GM21390 (cell line): ENCODE measurements around the gene CYBA.

Experiments used
- ATAC-seq: cut with Tn5 transposase; IDR thresholded peaks from one replicate; pipeline ENCODE4 v1.9.1; 2021; ENCODE audit not compliant: unreplicated experiment

CYBA gene

DNA sequence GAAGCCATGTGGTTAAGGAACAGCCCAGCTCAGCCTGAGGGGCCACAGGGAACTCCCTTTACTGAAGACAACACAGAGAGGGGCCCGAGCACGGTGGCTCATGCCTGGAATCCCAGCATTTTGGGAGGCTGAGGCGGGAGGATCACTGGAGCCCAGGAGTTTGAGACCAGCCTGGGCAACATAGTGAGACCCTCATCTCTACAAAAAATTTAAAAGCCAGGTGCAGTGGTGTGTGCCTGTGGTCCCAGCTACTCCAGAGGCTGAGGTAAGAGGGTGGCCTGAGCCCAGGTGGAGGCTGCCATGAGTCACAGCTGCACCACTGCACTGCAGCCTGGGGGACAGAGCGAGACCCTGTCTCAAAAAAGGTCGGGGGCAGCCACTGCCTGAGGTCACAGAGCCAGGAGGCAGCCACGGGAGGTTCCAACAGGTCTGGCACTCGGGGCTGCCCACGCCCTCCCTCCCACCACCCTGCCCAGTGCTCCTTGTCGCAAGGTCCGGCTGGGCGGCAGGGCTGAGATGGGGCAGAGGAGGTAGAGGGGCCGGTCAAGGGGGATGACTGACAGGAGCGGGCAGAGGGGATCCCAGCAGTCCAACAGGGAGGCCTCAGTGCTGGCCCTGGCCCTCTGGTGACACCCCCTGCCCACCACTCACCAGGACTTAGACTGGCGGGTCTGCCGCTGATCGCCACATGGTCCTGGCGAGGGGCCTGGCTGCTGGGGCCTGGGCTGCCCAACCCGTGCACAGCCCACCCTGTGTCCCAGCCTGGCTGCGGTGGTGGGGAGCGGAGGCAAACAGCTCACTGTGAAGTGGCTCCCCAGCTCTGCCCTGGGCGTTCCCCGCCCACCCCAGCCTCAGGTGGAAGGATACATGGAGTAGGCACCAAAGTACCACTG lies 3.4 kb downstream of the CYBA start:
- no peak for ATAC-seq

DNA sequence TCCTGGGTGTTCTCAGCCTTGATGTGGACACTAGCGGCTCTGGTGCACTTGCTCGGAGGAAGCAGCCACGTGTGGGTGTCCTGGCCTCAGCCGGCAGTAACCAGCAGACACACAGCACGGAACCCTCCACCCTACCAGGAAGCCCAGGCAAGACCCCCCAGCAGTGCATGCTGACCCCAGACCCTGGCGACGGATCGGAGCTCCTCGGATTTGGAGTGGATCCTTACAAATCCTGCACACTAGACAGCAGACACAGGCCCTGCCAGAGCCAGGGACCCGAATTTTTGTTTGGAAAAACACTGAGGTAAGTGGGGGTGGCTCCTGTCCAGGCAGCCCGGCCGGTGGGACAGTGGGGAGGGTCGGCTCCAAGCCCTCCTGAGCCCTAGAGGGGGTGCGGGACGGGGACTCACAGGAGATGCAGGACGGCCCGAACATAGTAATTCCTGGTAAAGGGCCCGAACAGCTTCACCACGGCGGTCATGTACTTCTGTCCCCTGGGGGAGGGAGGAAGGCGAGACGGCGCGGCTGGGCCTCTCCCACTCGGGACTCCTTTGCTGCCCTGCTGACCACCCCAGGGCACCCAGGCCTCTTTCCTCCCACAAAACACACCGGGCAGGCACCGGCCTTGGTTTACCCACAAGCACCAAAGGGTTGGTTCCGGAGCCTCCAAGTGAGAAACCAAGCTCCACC lies 4.4 kb downstream of the CYBA start:
- ATAC-seq = no peak

DNA sequence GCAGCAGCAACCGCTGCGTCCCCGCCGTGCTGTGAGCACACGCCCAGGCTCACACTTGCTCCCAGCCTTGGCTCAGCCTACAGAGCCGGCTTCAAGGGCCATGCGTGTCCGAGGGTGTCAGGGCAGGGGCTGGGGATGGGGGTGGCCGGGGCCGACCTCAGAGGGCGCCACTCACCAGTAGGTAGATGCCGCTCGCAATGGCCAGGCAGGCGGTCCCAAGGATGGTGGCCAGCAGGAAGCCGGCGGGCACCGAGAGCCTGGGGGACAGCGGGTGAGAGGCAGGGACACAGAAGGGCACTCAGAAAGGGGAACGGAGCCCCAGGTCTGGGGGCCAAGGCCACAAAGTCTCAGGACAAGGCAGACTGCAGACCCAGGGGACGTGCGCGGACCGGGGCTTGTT lies 4.9 kb downstream of the CYBA start:
- no peak for ATAC-seq

DNA sequence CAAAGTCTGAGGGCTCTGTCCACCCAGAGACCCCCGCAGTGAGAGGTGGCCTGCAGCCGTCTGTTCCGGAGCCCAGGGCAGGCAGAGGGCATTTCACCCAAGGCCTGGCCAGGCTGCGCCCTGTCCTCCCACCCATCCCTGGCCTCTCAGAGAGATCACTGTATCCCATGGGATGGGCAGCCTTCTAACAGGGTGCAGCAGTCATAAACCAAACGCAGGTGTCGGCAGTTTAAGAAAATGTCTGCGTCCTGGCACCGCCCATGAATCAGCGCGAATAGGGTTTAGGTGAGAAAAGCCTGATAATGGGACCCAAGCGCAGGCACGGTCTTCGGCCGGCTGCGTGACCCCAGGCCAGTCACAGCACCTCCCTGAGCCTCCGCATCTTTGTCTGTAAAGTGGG lies 5.4 kb downstream of the CYBA start:
- ATAC-seq = no peak

DNA sequence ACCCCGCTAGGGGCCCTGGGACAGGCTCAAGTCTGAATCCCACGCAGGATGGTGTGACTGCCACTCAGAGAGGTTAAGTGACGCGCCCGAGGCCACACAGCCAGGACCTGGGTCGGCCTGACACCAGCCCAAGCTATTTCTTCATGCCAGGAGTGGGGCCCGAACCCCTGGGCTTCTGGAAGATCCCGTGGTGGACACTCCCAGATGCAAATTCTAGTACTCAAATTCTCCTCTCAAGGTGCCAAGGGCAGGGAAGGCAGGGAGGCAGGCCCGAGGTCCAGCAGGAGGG lies 7.3 kb downstream of the CYBA start:
- ATAC-seq = no peak

DNA sequence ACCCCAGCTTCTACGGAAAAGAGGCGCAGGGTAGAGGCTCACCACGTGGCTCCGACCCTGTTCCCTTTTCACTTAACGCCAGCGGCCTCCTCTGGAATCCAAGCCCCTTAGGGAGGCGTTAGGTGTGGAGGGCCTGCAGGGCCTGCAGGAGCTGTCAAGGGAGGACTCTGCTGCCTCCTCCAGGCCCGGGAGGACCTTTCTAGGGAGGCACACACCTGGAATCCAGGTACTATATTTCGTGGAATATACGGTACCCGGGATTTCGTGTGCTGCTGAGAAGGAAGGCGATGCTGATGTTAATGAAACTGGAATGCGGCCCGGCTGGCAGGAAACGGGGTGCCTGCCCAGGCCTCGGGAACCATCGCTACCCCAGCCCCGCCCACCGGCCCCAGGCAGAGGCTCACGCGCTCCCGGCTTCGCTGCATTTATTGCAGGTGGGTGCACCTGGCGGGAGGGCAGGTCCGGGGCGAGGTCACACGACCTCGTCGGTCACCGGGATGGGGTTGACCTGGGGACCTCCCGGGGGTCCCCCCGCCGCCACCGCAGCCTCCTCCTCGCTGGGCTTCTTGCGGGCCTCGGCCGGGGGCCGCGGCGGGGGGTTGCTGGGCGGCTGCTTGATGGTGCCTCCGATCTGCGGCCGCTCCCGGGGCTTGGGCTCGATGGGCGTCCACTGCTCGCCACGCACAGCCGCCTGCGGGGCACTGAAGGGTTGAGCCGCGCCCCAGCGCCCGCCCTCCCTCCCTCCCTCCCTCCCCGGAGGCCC lies 7.8 kb downstream of the CYBA start:
- no peak for ATAC-seq

DNA sequence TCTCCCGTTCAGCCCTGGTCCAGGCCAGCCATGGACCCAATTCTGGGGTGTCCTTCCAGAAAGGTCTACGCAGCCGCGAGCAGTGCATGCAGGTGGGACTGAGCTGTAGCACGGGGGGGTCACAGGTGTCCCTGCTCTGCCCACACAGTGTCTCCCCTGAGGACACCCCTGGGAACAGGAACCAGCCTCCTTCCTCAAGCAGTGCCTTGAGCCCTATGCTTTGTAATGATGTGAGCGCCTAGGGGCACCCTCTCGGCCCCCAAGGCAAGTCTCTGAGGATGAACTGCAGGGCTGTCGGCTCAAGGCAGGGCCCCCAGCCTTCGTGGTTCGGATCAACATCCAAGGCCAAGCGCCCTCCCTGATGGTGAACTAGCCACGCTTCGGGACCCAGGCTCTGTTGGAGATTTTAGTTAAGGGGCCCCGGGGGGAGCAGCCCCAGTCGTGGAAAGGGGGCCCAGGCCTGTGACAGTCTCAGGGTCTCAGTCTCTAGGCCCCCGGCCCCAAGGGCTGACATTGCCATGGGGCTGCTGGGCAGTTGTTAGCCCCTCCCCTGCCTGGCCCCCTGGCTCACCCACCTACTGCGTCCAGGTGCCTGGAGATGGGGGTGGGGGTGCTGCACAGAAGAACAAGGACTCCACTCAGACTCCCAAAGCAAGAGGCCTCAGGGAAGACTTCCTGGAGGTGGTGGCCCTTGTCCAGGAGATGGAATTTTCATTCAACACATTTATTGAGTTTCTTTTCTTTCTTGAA lies 10.2 kb downstream of the CYBA start:
- no peak for ATAC-seq

DNA sequence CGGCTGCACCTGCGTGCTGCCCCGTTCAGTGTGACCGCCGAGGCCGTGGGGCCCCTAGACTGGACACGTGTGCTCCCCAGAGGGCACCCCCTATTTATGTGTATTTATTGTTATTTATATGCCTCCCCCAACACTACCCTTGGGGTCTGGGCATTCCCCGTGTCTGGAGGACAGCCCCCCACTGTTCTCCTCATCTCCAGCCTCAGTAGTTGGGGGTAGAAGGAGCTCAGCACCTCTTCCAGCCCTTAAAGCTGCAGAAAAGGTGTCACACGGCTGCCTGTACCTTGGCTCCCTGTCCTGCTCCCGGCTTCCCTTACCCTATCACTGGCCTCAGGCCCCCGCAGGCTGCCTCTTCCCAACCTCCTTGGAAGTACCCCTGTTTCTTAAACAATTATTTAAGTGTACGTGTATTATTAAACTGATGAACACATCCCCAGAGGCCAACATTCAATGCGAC lies 10.8 kb downstream of the CYBA start:
- ATAC-seq = no peak

DNA sequence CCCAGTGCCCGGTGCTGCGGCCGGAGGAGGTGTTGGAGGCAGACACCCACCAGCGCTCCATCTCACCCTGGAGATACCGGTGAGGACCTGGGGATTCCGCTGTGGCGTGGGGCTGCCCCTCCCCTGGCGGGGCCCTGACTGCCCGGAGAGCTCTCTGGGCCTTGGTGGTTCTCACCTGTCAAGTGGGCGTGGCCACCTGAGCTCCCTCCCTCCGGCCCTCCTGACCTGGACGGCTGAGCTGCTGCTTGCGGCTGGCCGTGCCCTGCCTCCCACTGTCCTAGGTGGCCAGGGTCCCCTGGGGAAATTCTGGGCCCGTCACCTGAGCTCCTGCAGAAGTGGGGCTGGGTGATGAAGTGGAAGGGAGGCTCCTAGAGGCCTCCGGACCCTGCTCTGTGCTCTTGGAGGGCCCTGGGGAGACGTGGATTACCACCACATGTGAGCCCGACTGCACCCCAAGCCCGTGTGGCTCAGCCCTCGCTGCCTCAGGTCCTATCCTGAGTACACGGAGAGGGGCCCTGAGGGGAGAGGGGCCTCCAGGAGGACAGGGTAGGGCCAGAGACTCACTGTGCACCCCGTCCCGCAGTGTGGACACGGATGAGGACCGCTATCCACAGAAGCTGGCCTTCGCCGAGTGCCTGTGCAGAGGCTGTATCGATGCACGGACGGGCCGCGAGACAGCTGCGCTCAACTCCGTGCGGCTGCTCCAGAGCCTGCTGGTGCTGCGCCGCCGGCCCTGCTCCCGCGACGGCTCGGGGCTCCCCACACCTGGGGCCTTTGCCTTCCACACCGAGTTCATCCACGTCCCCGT lies 11.4 kb downstream of the CYBA start:
- ATAC-seq = no peak

DNA sequence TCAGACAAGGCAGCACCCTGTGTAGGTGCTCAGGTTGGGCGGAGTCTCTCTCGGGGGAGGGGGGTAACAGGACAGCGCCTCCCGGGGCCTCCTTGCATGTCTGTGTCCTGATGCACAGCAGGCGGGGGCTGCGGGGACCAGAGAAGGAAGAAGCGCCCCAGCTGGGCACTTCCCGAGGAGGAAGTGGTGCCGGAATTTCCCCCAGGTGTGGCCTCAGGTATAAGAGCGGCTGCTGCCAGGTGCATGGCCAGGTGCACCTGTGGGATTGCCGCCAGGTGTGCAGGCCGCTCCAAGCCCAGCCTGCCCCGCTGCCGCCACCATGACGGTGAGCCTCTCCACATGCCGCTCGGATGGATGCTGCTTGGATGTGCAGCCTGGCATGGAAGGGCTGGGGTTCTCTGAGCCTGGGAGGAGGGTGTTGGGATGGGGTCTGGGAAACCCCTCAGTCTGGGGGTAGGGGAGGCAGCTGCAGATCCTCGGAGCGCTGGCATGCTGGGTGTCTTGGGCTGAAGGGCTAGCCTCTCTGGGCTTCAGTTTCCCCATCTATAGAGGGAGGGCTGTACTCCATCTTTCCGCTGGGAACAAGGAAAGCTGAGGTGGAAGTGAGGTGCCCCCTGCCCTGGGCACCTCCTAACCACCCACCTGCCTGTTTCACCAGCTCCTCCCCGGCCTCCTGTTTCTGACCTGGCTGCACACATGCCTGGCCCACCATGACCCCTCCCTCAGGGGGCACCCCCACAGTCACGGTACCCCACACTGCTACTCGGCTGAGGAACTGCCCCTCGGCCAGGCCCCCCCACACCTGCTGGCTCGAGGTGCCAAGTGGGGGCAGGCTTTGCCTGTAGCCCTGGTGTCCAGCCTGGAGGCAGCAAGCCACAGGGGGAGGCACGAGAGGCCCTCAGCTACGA lies 12.3 kb downstream of the CYBA start, which contains the start of gene IL17C:
TSS of gene IL17C (plus strand) at position 250 of the 908 bp plus-strand sequence. CDS start at position 320, 70 bp downstream.
- no peak for ATAC-seq

DNA sequence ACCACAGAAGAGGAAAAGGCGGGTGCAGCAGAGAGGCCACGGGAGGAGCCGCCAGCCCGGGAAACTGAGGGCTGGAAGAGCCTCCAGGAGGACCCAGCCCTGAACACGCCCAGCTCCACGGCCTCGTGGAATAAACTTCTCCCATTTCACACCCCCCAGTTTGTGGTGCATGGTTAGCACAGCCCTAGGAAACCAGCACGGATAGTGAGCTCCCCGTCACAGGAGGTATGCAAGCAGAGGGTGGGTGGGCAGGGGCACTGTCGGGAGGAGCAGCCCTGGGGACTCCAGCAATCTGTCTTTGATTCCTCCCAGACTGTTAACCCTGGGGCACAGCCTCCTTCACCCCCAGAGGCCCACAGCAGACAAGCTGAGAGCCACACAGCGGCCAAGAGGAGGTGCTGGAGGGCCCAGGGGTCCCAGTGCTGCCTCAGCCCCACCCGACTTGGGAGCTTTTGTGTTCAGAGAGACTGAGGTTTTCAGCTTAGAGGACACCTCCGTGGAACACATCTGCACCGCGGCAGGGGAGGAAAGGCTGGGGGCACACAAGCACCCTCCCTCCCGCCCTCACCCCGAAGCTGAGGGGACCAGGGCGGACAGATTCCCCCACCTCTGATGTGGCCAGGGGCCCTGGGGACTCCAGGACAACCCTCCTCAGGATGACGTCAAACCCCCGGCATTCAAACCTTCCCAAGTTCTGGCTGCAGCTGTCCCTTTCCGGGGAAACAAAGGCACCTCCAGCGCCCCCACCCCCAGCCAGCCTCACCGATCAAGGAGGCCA lies 14.2 kb downstream of the CYBA start:
- ATAC-seq = no peak

DNA sequence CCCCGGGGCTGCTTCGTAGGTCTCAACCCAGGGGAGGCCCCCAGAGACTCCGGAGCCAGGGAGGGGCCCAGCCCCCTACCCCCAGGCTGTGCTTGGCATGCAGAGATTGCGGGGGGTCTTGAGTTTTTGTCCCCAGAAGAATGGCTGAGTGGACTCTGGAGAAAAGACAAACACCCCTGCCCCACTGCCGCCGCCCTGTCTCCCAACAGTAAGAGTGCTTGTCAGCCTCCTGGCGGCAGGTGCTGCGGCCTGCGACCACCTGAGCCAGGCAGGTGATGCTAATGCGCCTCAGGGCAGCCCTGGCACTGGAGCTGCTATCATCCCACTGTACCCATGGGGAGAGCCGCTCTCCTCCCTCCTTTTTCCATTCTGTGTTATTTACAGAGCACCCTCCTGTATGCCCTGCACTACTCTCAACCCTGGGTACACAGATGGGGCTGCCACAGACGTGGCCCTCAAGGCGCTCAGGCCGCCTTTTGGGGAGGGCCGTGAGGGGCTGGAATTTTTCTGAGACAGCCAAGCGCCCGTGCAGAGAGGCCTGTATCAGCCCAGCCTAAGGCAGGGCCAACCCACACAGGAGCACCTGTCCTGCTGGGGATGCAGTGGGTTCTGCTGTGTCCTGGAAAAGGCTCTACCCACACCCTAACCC lies 15.1 kb downstream of the CYBA start:
- no peak for ATAC-seq

DNA sequence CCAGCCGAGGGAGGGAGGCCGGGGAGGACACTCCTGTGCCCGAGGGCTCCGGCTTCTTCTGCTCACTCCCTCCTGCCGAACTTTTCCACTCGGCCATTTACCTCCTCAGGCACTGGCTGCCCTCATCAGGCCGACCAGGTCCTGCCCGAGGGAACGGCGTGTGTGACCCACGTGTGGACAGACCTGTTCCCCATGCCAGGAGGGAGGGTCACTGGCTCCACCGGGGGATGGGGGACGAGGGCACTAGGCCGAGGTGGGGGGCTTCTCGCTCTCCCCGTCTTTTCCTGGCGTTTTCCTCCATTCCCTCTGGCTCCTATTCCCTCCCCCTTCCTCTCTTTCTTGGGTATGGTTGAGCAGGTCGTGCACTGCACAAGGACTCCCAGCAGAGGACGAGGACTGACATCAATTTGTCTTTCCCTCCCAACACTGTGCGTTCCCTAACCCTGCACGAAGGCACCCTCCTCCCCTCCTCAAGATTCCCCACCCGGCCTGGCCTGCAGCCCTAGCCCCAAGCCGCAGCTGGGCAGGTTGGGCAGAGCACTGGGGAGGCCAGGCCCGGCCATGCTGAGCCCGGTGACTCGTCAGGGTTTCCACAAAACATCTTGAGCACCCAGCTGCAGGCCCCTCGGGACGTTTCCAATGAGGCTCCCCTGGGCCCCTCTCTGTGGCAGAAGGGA lies 15.7 kb downstream of the CYBA start:
- ATAC-seq = no peak

DNA sequence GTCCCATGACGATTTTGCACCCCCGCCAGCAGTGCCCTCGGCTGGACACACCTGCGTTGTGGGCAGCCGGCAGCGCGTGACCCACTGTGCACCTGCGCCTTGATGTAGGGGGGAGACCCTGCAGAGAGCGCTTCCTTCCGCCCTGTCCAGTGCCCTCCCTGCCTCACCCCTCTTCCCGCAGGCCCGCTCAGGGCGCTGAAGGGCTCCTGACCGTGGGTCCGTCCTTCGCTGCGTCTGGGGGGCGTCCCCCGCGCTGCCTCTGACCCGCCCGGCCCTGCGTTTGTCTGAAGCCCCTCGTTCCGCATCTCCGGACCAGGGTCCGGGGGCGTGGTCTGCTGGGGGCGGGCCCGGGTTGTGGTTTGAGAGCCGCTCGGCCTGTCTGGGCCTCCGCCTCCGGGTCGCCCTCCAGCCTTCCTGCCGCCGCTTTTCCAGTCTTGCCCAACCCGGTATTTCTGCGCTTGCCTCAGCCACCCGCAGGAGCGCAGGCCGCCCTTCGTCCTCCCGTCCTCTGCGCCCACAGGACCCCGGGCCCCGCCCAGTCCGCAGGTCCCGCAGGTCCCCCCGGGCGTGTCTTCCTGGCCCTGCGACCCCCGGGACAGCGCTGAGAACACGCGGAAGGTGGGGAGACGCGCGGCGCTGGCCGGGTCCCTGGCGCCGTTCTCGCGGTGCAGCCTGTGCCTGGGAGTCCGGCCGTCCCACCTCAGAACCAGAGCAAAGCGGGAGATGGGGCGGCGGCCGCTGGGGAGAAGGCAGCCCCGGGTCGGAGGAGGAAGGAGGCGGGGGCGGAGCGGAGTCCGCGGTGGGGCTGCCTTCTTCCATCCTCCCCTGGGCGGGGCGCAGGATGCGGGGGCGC lies 16.5 kb downstream of the CYBA start:
- ATAC-seq = peak; percentile 43

DNA sequence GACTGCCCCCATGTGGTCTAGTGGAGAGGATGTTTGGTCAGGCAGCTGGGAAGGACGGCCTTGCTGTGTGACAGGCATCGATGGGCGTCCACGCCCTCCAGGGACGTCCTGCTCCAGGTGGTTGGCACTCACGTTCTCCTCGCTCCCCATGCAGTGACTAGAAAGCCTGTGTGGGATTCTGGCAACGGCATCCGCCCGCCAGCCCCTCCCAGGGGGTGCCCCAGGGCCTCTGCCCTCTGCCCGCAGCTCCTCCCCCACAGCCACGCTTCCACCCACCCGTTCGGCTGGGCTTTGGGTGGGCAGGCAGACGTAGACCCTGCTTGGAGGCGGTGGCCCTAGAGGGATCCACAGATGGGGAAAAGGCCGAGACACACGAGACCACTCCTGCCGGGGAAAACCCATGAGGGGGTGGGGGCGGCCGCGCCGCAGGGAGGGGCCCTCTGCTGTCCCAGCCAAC lies 17.1 kb downstream of the CYBA start:
- peak; percentile 34 for ATAC-seq

DNA sequence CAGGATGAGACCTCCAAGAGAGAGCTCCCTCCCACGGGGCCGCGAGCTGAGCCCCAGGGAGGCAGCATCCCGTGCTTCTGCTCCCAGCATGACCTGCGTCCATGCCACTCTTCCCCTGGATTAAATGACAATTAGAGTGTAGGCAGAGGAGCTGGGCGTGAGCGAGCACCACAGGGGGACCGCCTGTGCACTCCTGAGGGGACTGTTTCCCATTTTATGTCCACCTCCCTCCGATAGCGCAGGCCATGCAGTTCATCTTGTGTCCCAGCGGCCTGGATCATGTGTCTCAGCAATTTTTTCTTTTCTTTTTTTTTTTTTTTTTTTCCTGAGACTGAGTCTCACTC lies 18.3 kb downstream of the CYBA start:
- no peak for ATAC-seq
